Measurements from ENCODE around the gene KRT38. TPM values are rescaled to one million over a fixed set of nuclear protein-coding genes. Genes with fewer than 3 reads are reported as not detected.

KRT38 gene
- total RNA-seq, 3 donors from 2014 or later, result not detected

GRCh38 chr17:41417576-41418015 lies 23.2 kb downstream of the KRT38 start:
- peaks cover 0 to 9% of the 10 kb centered on the region in 2 donors for H3K4me1 ChIP-seq
- no peaks in the 10 kb centered on the region for H3K36me3 ChIP-seq
- intact Hi-C loops (cut with DNase I; ENCODE audit: low total_unique reads), result no loop called here
- no peaks in the 10 kb centered on the region for H3K27me3 ChIP-seq
- H3K9me3 ChIP-seq, result no peaks in the 10 kb centered on the region
- DNase-seq (ENCODE audit: low spot score in 2 of 2), result no peak
- peak overlapping the region; percentile 54 to 57 for H3K27ac ChIP-seq
- no peak overlapping the region for H3K4me3 ChIP-seq
- TF ChIP-seq CTCF (IDR thresholded peaks at IDR 0.05), result peak in 1 of 3 donors; percentile 19
- no peak for TF ChIP-seq POLR2A (IDR thresholded peaks at IDR 0.05)
- no peak for TF ChIP-seq POLR2AphosphoS5 (IDR thresholded peaks at IDR 0.05)

DNA sequence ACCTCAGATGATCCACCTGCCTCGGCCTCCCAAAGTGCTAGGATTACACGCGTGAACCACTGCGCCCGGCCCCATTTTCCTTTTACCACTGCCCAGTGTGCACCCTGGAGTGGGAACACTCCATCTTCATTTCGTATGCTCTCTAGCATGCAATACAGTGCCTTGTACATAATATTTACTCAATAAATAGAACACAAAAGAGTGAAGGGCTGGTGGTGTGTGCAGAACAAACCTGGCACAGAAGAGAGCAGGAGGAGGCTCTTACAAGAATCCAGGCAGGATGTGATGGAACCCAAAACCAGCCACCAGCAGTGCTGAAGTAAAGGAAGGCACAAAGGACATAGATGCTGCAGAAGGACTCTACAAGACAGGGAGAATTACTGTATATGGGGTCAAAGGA lies 23.7 kb downstream of the KRT38 start:
- Histone ChIP-seq H3K36me3 (no peaks in the 10 kb centered on the region), H3K27ac (peak overlapping the region; percentile 54 to 57), H3K4me1 (peaks cover 0 to 9% of the 10 kb centered on the region in 2 donors), H3K9me3 (no peaks in the 10 kb centered on the region), H3K27me3 (no peaks in the 10 kb centered on the region), H3K4me3 (no peak overlapping the region)
- DNase-seq (ENCODE audit: low spot score in 2 of 2), result no peak
- TF ChIP-seq CTCF (IDR thresholded peaks at IDR 0.05), result no peak
- intact Hi-C loops (cut with DNase I; ENCODE audit: low total_unique reads), result no loop called here

DNA sequence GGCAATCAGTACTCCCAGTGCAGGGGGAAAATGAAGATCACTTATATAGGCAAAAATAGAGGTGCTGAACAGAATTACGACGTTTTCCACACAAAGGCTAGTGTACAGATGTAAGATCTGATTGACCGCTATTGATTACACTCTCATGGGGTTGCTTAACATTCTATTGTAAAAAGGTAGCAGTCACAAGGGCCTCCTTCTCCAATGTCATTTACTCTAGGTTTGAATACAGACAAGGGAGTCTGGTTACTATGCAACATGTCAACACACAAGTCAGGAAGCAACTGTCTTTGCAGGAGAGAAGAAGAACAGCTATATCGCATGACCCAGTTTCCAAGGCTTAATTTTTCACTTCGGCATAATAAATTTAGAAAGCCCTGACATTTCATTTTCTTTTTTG lies 24.3 kb downstream of the KRT38 start:
- peaks cover 0 to 9% of the 10 kb centered on the region in 2 donors for H3K4me1 ChIP-seq
- no peaks in the 10 kb centered on the region for H3K36me3 ChIP-seq
- no peaks in the 10 kb centered on the region for H3K27me3 ChIP-seq
- no peaks in the 10 kb centered on the region for H3K9me3 ChIP-seq
- peak overlapping the region; percentile 19 to 32 for H3K27ac ChIP-seq
- intact Hi-C loops (cut with DNase I; ENCODE audit: low total_unique reads), result no loop called here
- no peak for TF ChIP-seq POLR2AphosphoS5 (IDR thresholded peaks at IDR 0.05)
- TF ChIP-seq POLR2A (IDR thresholded peaks at IDR 0.05), result no peak
- TF ChIP-seq CTCF (IDR thresholded peaks at IDR 0.05), result no peak
- no peak overlapping the region for H3K4me3 ChIP-seq
- no peak for DNase-seq (ENCODE audit: low spot score in 2 of 2)

DNA sequence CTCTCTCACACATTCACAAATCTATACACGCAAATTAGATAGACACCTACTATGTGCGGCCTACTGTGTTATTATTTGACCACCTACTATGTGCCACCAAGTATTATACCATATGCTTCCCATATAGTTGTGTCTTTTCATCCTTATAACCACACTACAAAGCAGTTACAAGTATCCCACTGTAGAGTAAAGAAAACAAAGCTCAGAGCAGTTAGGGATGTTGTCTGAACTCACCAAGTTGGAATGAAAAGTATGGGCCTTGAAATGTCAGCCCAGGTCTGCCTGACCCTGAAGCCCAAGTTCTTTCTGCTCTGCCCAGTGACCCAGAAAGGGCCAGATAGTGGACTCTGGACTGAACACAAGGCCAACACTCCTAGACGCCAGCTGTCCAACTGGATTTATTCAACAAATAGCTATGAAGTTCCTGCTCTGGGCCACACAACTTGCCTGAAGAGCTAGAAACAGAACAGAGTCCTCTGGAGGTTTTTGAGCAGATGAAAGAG lies 24.9 kb downstream of the KRT38 start:
- H3K4me3 ChIP-seq, result no peak overlapping the region
- no peaks in the 10 kb centered on the region for H3K27me3 ChIP-seq
- H3K27ac ChIP-seq, result peak overlapping the region; percentile 19 to 30
- TF ChIP-seq POLR2A (IDR thresholded peaks at IDR 0.05) (no peak), CTCF (IDR thresholded peaks at IDR 0.05) (no peak), POLR2AphosphoS5 (IDR thresholded peaks at IDR 0.05) (no peak)
- DNase-seq (ENCODE audit: low spot score in 2 of 2), result no peak
- intact Hi-C loops (cut with DNase I; ENCODE audit: low total_unique reads), result no loop called here
- H3K4me1 ChIP-seq, result peaks cover 0 to 9% of the 10 kb centered on the region in 2 donors
- no peaks in the 10 kb centered on the region for H3K9me3 ChIP-seq
- H3K36me3 ChIP-seq, result no peaks in the 10 kb centered on the region

DNA sequence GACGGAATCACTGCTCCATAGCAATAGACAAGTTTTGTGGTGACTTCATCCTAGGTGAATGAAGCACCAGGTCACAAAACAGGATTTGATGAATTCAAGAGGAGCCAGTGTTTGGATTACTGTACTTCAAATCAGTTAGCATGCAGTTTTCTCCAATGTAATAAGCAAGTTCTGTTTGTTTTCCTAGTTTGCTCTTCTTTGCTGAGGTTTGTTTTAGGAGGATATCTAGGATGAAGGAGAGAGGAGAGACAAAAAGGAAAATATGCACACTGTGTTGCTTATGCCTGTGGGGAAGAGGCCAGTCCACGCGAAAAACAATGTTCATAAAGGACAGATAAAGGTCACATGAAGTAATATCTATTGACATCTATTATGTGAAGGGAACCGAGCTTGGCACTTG lies 25.4 kb downstream of the KRT38 start:
- intact Hi-C loops (cut with DNase I; ENCODE audit: low total_unique reads), result no loop called here

More for the DNA sequence above, 25.4 kb downstream of the KRT38 start:
- H3K27me3 ChIP-seq, result no peaks in the 10 kb centered on the region
- peaks cover 0 to 5% of the 10 kb centered on the region in 2 donors for H3K4me1 ChIP-seq
- no peak for DNase-seq (ENCODE audit: low spot score in 2 of 2)
- H3K27ac ChIP-seq, result peak overlapping the region; percentile 19 to 30
- H3K9me3 ChIP-seq, result no peaks in the 10 kb centered on the region
- TF ChIP-seq CTCF (IDR thresholded peaks at IDR 0.05) (no peak), POLR2A (IDR thresholded peaks at IDR 0.05) (no peak), POLR2AphosphoS5 (IDR thresholded peaks at IDR 0.05) (no peak)
- no peak overlapping the region for H3K4me3 ChIP-seq
- H3K36me3 ChIP-seq, result no peaks in the 10 kb centered on the region
